ENCODE results near the gene LBHD2. TPM values are rescaled to one million over a fixed set of nuclear protein-coding genes. Genes with fewer than 3 reads are reported as not detected.
A peak's percentile ranks its signal among the peaks of the same experiment; 100 is the strongest.

The LBHD2 gene
- total and polyA plus RNA-seq, 7 donors = 0.17 TPM; not detected in 6

DNA sequence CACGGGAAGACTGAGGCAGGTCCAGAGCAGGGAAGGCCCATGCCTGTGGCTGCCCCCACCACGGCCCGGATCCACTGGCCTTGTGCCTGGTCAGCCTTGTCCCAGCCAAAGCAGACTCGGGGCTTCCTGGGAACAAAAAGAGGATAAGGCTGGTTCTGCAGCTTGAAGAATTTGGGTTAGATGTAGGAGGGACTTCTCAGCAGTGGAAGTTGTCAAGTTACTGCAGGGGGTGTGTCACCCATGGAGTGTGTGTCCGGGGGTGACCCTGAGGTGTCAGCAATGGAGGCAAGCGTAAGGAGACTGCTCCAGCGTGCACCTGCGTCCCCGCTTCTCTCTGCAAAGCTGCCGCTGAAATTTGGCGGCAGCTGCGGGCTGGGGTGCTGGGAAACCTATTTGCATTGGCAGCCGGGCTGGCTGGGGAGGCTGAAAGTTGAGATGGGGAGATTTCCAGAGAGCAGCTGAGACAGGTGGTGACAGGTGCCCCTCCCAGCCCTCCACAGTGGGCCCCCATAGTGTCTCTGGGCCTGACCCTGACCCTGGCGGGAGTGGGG is 26.7 kb downstream of the LBHD2 start:
- Histone ChIP-seq H3K27me3 (peaks cover 0 to 20% (median 0%) of the 10 kb centered on the region in 3 donors), H3K27ac (peak overlapping the region; percentile 36 to 59 (median 54)), H3K4me1 (peaks cover 0 to 26% (median 18%) of the 10 kb centered on the region in 4 donors), H3K36me3 (no peaks in the 10 kb centered on the region), H3K9me3 (no peaks in the 10 kb centered on the region), H3K4me3 (no peak overlapping the region)
- 78 to 79% methylated on average over 14 of the region's 14 CpGs for WGBS, 2 donors
- TF ChIP-seq POLR2AphosphoS5 (IDR thresholded peaks at IDR 0.05) (no peak), EP300 (IDR thresholded peaks at IDR 0.05) (no peak), POLR2A (IDR thresholded peaks at IDR 0.05) (no peak)
- TF ChIP-seq, protein P1, sequence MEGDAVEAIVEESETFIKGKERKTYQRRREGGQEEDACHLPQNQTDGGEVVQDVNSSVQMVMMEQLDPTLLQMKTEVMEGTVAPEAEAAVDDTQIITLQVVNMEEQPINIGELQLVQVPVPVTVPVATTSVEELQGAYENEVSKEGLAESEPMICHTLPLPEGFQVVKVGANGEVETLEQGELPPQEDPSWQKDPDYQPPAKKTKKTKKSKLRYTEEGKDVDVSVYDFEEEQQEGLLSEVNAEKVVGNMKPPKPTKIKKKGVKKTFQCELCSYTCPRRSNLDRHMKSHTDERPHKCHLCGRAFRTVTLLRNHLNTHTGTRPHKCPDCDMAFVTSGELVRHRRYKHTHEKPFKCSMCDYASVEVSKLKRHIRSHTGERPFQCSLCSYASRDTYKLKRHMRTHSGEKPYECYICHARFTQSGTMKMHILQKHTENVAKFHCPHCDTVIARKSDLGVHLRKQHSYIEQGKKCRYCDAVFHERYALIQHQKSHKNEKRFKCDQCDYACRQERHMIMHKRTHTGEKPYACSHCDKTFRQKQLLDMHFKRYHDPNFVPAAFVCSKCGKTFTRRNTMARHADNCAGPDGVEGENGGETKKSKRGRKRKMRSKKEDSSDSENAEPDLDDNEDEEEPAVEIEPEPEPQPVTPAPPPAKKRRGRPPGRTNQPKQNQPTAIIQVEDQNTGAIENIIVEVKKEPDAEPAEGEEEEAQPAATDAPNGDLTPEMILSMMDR (IDR thresholded peaks at IDR 0.05) = no peak
- intact Hi-C loops (cut with DNase I) = no loop called here
- no peak for DNase-seq

GRCh38 chr14:103111232-103111868 is 27.3 kb downstream of the LBHD2 start:
- WGBS, 2 donors = 55 to 73% methylated on average over 6 of the region's 6 CpGs
- no peak for DNase-seq
- Histone ChIP-seq H3K27ac (peak overlapping the region in 1 of 4 donors; percentile 36), H3K27me3 (peaks cover 0 to 20% (median 0%) of the 10 kb centered on the region in 3 donors), H3K4me3 (no peak overlapping the region), H3K9me3 (no peaks in the 10 kb centered on the region), H3K36me3 (no peaks in the 10 kb centered on the region), H3K4me1 (peaks cover 0 to 26% (median 18%) of the 10 kb centered on the region in 4 donors)
- TF ChIP-seq POLR2A (IDR thresholded peaks at IDR 0.05) (no peak), POLR2AphosphoS5 (IDR thresholded peaks at IDR 0.05) (no peak), EP300 (IDR thresholded peaks at IDR 0.05) (no peak)
- TF ChIP-seq, protein P1 (IDR thresholded peaks at IDR 0.05) = no peak
- intact Hi-C loops (cut with DNase I) = no loop called here

- Histone ChIP-seq H3K4me3 (no peak overlapping the region), H3K27ac (no peak overlapping the region), H3K36me3 (no peaks in the 10 kb centered on the region), H3K9me3 (no peaks in the 10 kb centered on the region), H3K4me1 (peaks cover 0 to 26% (median 18%) of the 10 kb centered on the region in 4 donors), H3K27me3 (peaks cover 0 to 20% (median 0%) of the 10 kb centered on the region in 3 donors)
- TF ChIP-seq, protein P1 (IDR thresholded peaks at IDR 0.05) = no peak
- TF ChIP-seq POLR2A (IDR thresholded peaks at IDR 0.05) = no peak
- no peak for TF ChIP-seq EP300 (IDR thresholded peaks at IDR 0.05)
- no peak for TF ChIP-seq POLR2AphosphoS5 (IDR thresholded peaks at IDR 0.05)
- DNase-seq = no peak
- 51 to 61% methylated on average over 11 of the region's 11 CpGs for WGBS, 2 donors
- intact Hi-C loops (cut with DNase I) = no loop called here
These were observed 28.6 kb downstream of the LBHD2 start for GRCh38 chr14:103112400-103113243.

DNA sequence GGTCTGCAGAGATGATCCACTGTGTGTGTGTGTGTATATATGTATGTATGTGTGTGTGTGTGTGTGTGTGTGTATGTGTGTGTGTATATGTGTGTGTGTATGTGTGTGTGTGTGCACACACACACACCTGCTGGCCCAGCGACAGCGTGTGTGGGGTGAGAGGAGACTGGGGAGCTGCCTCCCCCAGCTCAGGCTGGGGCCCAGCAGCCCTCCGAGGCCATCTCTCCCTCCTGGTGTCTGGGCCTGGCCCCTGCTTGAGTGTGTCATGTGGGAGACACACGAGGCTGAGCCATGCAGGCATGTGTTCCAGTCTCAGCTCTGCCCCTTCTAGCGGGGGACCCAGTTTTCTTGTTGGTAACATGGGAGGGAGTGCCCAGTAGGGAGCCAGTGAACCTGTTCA is 29.3 kb downstream of the LBHD2 start:
- Histone ChIP-seq H3K9me3 (no peaks in the 10 kb centered on the region), H3K4me1 (peaks cover 0 to 28% (median 21%) of the 10 kb centered on the region in 4 donors), H3K27ac (no peak overlapping the region), H3K36me3 (no peaks in the 10 kb centered on the region), H3K27me3 (peaks cover 0 to 20% (median 0%) of the 10 kb centered on the region in 3 donors), H3K4me3 (no peak overlapping the region)
- 73 to 81% methylated on average over 5 of the region's 5 CpGs for WGBS, 2 donors
- intact Hi-C loops (cut with DNase I) = no loop called here
- TF ChIP-seq EP300 (IDR thresholded peaks at IDR 0.05) = no peak
- no peak for TF ChIP-seq POLR2AphosphoS5 (IDR thresholded peaks at IDR 0.05)
- no peak for TF ChIP-seq POLR2A (IDR thresholded peaks at IDR 0.05)
- TF ChIP-seq, protein P1 (IDR thresholded peaks at IDR 0.05) = no peak
- no peak for DNase-seq
